ENCODE measurements around the gene NTN3. TPM values are rescaled to one million over a fixed set of nuclear protein-coding genes. Genes with fewer than 3 reads are reported as not detected.

Gene NTN3
- total RNA-seq, 1 donor = 0.43 TPM

DNA sequence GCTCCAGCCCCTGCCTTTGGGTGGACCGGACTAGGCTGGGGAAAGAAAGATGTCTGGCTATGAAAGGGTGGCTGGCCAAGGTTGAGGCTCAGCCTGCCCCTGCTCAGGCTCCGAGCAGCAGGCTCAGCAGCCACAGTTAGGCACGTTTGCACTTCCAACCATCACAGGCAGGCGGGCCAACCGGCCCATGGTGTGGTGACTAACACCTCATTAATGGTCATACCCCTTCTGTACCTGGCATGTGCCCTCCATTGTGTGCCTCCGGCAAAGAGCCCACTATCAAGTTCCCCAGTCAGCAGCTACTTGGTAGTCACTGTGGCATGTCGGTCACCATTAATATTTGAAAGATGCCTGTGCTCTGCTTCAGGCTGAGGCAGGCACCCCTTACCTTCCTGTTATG lies 10.6 kb downstream of the NTN3 start:
- DNase-seq (ENCODE audit: low read depth) = no peak
- TF ChIP-seq, protein P1, sequence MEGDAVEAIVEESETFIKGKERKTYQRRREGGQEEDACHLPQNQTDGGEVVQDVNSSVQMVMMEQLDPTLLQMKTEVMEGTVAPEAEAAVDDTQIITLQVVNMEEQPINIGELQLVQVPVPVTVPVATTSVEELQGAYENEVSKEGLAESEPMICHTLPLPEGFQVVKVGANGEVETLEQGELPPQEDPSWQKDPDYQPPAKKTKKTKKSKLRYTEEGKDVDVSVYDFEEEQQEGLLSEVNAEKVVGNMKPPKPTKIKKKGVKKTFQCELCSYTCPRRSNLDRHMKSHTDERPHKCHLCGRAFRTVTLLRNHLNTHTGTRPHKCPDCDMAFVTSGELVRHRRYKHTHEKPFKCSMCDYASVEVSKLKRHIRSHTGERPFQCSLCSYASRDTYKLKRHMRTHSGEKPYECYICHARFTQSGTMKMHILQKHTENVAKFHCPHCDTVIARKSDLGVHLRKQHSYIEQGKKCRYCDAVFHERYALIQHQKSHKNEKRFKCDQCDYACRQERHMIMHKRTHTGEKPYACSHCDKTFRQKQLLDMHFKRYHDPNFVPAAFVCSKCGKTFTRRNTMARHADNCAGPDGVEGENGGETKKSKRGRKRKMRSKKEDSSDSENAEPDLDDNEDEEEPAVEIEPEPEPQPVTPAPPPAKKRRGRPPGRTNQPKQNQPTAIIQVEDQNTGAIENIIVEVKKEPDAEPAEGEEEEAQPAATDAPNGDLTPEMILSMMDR (IDR thresholded peaks at IDR 0.05; ENCODE audit: insufficient read depth, low read depth, low read length) = no peak
- no peak overlapping the region for H3K4me3 ChIP-seq (ENCODE audit: low read depth, low read length)

DNA sequence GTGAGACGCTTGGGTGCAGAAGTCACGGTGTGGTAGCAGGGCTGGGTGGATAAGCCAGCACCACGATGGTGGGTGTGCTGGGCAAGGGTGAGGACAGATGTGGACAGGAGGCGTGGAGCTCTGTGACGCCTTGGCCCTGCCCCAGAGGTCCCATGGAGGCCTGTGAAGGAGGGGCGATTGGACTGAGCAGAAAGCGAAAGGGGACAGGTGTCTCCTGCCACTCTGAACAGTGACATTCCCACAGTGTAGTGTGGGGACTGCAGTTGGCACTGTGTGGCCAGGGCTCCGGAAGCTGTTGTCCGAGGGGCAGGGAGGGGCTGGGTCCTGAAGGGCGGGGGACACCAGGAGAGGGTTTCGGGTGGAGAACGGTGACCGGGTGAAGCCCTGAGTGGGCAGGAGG lies 11.2 kb downstream of the NTN3 start:
- peak overlapping the region; percentile 1 for H3K4me3 ChIP-seq (ENCODE audit: low read depth, low read length)
- TF ChIP-seq, protein P1 (IDR thresholded peaks at IDR 0.05; ENCODE audit: insufficient read depth, low read depth, low read length) = no peak
- no peak for DNase-seq (ENCODE audit: low read depth)

DNA sequence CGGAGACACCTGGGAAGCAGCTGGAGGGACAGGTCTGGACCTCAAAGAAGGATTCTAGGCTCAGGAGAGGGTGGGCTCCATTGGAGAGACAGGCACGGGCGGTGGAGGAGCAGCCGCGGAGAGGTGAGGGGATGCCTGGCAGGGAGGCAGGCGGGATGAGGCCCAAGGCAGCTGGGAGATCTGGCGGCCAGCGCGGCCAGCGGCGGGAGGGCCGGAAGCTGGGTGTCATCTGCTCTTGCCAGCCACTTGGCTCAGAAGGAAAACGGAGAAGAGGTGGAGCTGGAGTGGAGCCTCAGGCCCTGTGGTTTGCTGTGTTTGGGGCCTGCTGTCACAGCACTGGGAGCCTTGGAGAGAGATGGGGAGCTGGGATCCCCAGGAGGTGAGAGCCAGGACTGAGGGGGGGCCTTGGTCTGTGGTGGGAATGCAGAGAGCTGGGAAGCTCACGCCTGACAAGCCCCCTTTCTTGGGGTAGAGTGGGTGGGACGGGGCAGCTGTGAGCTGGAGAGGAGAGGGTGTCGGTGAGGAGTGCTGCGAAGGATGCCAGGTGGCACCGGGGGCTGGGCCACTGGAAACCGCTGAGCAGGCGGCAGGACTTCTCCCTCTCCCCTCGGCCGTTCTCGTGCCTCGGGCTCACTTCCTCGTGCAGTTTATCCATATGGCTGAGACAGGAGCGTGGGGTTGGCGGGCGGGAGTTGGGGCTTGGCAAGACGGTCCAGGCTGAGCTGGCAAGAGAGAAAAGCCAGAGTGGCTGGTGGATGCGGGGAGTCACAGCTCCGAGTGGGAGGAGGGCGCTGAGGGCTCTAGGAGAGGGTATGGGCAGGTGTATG lies 11.8 kb downstream of the NTN3 start:
- peak; percentile 77 for DNase-seq (ENCODE audit: low read depth)
- peak overlapping the region; percentile 46 for H3K4me3 ChIP-seq (ENCODE audit: low read depth, low read length)
- TF ChIP-seq, protein P1 (IDR thresholded peaks at IDR 0.05; ENCODE audit: insufficient read depth, low read depth, low read length) = no peak

DNA sequence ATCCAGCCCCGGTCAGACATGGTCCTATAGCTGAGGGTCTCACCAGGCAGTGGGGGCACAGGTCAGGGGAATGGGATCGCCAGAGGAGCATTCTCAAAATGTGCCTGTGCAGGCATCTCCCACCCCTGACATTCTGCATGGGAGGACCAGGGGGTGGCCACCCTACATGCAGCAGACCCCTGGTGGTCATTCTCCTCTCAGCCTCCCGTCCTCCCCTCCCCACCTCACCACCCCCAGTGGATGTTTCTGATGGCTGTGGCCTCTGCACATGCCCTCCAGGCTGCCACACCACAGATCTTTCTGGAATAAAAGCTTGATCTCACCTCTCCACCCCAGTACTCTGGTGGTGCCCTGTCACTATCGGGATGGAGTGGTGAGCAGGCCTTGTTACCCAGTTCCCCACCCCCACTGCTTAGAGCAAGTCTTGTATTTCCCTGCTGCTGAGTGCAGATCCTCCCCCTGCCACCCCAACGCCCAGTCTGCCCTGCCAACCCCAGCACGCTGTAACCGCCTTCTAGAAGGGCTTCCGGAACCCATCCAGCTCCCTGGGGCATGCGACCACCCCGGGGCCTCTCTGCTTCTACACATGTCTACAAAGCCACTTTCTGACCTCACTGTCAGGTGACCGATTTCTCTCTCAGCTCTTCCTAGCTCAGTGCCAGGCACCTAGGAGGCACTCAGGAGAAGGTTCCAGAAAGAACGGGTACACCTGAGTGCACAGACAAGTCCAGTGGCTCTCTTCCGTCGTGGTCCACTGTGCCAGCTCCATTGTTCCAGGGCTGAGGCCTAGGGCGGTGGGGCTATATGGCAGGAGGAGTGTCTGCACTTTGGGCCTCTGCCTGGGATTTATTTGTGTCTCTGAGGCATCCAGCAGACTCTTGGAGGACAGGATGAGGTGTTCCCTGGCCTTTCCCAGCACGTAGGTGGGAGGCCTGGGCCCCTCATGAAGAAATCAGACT lies 13.1 kb downstream of the NTN3 start:
- TF ChIP-seq, protein P1 (IDR thresholded peaks at IDR 0.05; ENCODE audit: insufficient read depth, low read depth, low read length) = no peak
- DNase-seq (ENCODE audit: low read depth) = no peak
- H3K4me3 ChIP-seq (ENCODE audit: low read depth, low read length) = no peak overlapping the region

DNA sequence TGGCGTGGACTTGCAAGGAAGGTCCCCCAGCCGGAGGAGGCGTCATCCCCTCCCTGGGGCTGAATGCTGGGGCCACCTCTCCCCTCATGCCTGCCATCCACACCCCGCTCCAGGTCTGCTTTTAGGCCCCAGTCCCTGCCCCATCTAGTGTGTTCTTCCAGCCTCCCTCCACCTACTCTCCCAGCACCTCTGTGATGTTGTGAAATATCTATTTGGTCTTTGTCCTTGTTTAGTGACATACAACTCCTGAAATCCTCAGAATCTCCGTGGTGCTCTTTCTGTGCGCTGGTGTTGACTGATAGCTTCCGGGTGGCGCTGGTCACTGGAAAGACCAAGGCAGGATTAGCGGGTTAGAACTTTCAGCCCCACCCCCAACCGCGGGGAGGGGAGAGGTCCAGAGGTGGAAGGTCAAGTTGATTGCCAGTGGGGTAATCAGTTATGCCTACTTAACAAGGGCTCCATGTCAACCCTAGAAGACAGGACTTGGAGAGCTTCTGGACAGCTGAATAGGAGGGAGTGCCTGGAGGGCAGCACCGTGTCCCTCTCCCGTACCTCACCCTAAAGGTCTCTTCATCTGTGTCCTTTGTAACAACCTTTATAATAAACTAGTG lies 13.9 kb downstream of the NTN3 start:
- TF ChIP-seq, protein P1 (IDR thresholded peaks at IDR 0.05; ENCODE audit: insufficient read depth, low read depth, low read length) = no peak
- H3K4me3 ChIP-seq (ENCODE audit: low read depth, low read length) = no peak overlapping the region
- DNase-seq (ENCODE audit: low read depth) = peak; percentile 27

DNA sequence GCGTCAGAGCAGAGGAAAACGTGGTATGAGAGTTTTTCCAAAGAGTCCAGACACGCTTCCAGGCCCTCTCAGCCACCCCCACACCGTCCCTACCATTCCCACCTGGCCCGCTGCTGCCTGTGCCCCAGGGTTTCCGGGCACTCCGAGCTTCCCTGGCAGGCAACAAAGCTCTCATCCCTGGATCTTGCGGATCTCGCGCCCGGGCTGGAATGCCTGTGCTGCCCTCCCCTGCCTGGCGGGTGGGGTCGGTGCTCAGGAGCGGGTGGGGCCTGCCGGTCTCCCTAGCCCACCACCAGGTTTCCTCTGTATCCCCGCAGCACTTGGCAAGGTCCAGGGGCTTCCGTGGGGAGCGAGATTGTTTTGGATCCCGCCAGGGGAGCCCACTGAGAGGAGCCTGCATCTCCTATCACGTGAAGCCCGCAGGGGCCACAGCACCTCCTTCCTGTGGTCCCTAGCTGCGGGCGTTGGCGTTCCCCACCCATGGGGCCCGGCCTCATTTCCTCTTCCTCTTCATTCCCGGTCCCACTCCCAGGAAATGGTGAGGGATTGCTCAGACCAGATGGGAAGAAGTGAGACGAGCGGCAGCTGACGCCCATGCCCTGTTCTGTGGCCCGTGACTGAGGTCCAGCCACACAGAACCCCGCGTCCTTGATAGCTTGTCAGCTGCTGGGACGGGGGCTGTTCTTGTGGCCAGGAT lies 14.9 kb downstream of the NTN3 start:
- no peak for DNase-seq (ENCODE audit: low read depth)
- TF ChIP-seq, protein P1 (IDR thresholded peaks at IDR 0.05; ENCODE audit: insufficient read depth, low read depth, low read length) = no peak

More for the DNA sequence above, 14.9 kb downstream of the NTN3 start:
- H3K4me3 ChIP-seq (ENCODE audit: low read depth, low read length) = no peak overlapping the region
